ENCODE results near the gene NDC1.
"Not testable (repeated sequence)": the region's sequence is repeated elsewhere in the genome, so short reads cannot be mapped to it uniquely, and the experiment has no call there.

Gene NDC1

DNA sequence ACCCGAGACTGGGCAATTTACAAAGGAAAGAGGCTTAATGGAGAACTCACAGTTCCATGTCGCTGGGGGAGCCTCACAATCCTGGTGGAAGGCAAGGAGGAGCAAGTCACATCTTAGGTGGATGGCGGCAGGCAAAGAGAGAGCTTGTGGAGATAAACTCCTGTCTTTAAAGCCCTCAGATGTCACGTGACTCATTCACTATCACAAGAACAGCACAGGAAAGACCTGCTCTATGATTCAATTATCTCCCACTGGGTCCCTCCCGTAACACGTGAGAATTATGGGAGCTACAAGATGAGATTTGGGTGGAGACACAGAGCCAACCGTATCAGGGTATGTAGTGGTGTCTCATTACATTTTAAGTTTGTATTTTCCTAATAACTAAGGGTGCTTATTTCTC, 77.6 kb downstream of the NDC1 start:
- not testable (repeated sequence) for DNase-seq

DNA sequence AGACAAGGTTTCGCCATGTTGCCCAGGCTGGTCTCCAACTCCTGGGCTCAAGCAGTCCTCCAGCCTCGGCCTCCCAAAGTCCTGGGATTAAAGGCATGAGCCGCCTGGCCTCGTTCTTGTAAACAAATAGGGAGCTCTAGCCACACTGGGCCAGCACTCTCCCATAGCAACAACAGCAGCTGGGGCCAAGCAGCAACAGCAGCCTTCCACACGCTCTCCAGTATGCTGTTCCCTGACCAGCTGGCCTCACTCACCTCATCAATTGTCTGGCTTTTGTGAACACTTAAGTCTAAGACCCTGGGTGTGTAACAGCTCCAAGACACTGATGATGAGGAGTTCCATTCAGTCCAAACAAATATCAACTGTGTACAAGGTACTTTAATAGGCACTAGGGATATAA, 82.2 kb downstream of the NDC1 start:
- no peak for DNase-seq

DNA sequence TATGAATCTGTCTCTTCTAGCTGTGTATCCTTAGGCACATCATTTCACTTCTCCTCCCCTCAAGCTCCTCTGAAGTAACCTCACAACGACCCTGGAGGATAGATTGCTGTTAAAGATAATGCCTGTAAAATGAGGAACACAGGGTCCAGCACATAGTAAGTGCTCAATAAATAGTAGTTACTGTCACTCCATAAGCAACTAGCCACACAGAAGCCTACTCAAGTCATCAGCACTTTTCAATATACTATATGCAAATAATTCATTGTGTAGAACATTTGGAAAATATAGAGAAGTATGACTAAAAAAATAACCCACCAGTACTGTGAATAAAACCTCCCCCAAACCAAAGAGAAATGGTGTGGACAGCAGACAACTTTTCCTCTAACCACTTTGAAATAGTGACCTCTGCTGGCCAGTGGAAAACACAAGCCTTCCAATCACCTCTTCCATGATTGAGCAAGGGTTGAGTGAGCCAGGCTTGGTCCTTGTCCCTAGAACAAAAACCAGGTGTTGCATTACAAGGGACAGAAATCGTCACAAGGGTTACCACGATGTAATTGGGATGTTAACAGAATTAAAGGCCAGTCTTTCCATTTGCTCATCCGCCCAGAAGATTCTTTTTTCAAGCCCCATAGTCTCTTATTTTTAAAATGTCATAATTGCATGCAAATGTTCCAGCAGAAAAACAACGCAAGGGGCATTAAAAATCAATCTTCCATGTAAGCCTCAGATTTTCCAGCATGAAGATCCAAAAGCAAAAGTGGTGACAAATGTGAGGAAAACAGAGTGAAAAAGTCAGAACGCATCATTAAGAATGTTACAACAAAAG, 83.4 kb downstream of the NDC1 start:
- peak; percentile 8 for DNase-seq

DNA sequence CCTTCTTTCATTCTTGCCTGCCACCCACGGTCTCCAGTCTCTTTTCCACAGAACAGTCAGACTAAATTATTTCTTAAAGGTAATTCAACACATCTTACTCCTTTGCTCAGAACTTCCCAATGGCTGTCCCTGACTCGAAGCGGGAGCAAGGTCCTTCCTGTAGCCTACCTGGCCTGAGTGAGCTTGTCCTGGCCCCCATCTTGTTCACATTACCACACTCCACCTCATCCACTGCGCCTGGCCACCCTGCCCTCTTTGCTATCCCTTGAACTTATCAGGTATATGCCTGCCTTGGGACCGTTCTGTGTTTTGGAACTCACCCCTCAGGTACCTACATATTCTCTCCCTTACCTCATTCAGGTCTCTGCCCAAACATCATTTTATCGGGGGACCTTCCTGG, 85.8 kb downstream of the NDC1 start:
- DNase-seq = no peak

DNA sequence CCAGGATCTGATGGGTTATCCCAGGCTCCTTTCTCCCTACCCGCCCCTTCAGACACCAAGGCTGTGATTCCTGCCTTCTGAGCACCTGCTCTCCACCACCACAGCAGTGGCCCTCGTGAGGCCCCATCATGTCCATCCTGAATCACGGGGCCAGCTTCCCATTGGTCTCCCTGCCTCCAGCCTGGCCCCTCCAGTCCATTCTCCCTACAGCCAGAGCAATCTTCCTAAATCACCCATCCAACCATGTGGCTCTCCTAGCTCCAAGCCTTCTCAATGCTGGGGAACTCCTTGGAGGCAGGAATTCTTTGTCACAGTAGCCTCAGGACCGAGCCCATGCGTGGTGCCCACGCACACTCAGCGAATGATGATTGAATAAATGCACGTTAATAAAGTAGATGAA, 90.3 kb downstream of the NDC1 start:
- no peak for DNase-seq

DNA sequence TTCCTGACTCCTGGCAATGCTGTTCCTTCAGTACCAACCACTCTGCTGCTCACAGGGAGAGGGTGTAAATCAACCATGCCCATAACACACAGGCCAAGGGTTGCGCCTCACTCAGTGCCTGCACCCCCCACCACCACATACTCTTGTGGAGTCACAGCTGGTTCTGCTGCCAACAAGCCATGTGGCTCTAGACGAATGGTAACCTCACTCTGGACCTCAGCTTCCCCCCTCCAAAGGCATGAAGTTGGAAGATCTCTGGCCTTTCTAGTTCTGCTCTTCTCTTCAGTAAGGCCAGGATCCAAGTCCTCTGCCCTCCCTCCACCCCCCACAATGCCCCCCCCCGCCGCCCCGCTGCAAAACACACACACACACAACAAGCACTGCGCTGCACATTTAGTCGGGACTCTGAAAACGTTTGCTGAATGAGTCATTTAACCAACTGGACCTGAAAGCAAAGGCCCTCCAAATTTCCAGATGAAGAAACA, 97.4 kb downstream of the NDC1 start:
- no peak for DNase-seq

DNA sequence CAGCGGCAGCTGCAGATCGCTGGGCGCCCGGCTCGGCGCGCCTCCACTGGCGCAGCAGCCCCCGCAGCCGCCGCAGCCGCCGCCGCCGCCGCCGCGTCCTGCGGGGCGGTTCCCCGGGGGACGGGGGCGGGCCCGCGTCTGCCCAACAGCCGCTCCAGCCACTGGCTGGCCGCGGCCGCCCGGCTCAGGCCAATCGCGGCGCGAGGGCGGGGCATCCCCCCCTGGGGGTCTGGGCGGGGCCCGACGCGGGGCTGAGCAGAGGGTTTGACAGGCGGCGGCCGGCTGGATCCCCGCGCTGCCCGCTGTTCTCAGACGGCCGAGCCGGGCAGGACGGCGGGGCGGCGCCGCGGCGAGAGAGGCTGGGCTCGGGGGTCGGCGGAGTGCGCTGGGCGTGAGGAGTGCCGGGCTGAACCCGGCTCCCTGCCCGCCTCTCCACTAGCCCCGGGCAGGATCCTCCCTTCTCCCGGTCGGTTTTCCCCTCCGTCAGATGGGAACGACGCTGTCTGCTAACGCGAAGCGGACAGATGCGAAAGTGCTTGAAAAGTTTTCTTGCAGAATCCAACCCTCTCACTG, 98.9 kb downstream of the NDC1 start, which contains the start of gene GLIS1:
Gene GLIS1, minus strand, starts transcription at position 56 of the 573 bp plus-strand sequence. CDS start 1,100 bp downstream, outside the sequence.
- DNase-seq = peak; percentile 66

DNA sequence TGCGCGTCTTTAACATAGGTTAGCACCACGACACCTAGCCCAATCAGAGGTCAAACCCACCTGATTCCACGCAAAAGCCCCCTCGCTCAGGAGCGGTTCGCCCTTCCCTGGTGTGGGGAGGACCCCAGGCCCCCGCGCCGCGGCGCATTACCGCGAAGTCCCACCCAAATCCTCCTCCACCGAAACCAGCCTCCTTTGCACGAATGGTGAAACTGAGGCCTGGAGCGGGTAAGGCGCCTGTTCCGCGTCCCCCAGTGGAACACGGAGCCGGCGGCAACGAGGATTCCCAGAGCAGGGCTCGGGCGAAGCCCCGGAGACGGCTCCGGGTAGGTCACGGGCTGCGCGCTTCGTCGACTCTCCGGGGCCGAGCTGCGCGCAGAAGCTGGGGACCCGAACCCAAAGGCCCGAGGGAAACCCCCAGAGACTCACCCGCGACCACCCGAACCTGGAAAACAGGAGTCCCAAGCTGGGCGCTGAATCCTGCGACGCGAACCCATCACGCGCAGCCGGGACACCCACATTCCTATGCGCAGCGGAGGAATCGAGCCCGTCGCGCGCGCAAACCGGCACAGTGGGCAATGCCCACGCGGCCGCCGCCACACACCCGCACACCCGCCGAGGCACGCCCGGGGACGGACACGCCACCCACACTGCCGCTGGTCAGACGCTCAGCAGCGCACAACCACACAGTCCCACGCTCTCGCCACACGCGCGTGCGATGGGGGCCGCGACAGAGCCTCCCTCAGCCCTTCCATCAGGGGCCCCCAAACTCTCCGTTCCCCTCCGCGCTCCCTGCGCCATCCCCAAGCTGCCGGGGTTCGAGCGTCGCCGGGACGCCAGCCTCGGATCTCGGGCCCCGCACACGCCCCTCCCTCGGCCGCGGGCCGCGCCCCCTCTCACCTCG, 99.6 kb downstream of the NDC1 start:
- DNase-seq = no peak

DNA sequence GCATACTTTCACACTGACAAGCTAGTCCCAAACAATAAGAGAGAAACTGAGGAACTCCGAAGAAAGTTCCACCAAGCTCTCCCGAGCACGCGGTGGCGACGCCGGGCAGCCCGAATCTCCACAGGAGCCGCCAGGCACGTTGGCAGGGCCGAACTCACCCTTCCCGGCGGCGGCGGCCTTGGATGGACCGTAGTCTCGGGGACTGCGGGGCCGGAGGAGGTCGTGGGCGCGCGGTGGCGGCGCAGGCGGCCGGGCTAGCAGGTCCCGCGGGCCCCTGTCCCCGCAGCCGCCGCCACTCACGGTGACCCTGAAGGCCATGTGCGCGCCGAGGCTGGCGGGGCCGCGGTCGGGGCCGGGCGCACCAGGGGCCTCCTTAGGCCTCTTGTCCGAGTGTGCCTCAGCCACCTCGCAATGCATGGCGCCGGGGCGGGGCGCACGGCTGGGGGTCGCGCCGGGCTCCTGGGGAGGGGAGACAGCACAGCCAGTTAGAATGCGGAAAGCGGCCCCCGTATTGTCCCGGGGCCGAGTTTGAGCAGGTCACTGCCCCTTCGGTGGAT, 100.4 kb downstream of the NDC1 start:
- no peak for DNase-seq

DNA sequence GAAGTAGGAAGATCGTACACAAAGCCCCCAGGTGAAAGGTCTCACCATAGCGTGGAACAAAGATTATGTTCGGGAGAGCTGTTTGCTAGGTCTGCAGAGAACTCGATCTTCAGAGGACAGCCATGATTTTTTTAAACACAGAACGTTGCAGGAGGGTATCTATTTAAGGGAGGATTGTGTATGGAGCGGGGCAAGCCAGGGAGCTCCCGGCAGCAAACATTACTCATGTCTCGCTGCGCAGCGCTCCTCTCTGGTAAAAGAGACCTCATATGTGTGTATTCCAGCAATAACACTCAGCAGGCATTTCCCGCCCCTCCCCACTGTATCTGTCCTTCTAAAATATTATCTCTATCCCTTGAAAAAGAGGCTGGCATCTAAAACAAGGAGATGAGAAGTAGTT, 101.8 kb downstream of the NDC1 start:
- no peak for DNase-seq

DNA sequence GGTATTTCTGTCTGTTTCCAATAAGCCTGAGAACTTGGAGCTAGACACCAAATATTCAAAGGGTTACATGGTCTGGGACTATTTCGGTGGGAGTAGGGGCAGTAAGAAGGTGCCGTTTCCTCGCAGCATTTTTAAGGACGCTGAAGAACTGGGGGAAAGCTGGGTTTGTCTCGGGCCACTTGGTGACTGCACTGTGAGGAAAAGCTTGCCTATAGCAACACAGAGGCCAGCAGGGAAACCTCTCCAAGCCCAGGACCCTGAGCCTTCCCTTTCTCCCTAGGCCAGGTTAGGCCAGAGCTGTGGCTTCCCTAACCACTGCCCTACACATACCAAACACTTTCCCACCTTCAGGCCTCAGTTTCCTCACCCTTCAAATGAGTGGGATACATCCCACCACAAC, 102.4 kb downstream of the NDC1 start:
- DNase-seq = no peak

DNA sequence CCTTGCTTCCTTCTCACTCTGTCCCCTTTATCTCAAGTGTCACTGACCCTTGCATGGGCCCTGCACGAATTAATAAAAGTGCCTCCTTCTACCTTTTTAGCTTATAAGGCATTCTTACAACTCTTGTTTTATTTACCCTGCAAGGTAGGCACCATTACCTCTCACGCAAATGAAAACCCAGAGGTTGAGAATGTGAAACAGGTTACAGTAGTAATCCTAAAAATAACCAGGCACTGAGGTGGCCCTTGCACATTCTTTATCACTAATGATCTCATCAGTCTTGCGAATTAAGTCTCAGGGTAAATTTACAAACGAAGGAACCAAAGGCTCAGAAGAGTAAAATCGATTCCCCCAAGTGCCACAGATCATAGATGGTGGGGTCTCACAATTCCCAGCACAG, 102.8 kb downstream of the NDC1 start:
- no peak for DNase-seq

DNA sequence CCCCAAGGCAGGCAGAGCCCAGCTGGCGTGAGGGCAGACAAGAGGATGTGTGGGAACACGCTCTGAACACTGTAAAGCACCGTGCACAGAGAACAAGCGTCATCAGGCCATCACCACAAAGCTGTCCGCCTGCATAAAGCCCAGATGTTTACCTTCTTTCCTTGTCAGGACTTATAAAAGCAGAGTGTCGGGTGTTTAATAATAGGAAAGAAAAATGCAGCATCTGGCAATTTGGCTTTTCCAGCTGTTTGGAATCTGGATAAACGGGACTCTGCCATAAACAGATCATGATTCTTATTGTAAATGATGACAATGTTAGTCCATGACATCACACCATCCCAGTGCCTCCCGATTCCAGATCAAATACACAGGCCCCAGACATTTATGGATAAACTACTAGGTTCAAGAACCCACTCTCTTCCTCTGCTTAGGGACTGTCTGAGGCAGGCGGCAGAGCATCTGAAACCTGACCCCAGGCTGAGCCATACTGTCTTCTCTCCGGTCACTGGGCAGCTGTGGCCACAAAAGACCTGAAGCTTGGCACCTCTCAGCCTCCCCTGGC, 103.4 kb downstream of the NDC1 start:
- peak; percentile 7 for DNase-seq

DNA sequence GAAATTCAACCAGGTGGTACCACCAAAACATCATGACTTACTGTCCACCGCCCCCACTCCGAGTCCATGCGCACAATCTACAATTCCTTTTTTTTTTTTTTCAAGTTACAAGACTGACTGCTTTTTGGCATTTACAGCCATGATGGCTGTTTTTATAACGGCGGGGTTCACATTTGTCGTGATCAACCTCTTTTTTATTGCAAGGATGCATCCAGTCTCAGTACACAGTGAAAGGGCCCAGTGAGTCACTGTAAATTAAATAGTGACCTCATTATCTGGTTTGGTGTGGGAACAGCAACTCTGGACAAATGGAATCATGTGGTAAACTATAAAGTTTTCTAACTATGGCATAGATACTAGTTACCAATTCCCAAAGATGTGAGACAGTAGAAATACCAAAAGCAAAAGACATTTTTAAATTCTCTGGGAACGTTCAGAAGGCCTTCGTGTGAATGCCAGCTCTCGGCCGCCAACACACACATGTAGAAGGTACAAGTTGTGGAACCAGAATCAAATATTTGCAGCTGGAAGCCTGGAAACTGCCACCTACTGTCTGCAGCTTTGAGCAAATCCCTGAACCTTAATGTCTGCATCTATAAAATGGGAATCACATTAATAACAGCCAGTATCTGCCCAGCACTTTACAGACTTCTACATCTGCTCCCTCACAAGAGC, 104.0 kb downstream of the NDC1 start:
- DNase-seq = no peak

DNA sequence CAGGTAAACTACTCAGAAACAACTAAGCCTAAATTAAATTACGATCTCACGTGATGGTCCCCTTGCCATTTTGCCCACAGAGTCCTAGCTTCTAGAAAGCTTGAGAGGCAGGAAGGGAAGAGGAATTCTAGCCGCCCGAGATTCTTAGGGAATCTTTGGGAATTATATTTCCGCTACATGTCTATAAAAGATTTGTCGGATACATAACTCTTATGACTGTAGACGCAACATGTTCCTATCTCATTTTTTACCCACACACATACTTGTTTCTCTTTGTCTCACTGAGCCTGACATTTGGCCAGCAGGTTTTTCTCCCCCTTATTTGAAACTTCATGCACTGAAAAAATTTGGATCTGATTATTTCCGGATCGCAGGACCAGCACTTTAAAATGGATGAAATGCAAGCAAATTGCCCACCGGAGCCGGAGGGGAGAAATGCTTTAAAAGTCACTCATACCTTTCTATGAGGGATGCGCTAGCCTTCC, 104.6 kb downstream of the NDC1 start:
- DNase-seq = no peak

DNA sequence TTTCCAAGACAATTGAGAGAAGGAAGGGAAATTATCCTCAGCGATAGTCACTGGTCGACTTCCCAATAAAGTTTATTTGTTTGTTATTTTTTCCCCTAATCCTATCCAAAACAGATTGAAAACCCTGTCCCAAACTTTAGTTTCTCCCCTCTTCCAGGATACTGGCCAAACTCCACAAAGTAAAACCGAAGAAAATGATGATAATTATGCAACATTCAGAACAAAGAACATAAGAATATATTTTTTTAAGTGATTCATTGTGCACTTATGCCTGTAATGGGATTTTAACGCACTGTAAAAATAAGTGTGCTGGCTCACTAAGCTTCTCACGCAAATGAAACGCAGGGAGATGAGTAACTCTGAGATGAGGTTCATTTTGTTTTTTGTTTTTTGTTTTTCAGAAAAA, 105.2 kb downstream of the NDC1 start:
- no peak for DNase-seq

DNA sequence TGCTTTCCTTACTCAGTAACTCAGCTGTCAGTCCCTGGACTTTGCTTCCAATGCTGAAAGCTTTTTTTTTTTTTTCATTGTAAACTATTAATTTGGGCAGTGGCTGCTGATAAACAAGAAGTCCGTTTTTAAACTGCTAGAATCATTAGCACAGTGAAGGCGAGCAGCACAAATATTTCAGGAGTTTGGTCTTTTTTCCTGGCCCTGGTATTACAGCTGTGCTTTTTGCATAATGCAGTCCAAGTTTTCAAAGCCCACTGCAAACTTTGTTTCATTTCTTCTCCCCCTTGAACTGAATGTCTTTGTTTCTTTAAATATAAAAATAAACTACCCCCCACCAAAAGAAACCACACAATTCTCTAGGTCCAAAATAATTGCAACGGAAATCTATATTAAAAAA, 105.7 kb downstream of the NDC1 start:
- no peak for DNase-seq

DNA sequence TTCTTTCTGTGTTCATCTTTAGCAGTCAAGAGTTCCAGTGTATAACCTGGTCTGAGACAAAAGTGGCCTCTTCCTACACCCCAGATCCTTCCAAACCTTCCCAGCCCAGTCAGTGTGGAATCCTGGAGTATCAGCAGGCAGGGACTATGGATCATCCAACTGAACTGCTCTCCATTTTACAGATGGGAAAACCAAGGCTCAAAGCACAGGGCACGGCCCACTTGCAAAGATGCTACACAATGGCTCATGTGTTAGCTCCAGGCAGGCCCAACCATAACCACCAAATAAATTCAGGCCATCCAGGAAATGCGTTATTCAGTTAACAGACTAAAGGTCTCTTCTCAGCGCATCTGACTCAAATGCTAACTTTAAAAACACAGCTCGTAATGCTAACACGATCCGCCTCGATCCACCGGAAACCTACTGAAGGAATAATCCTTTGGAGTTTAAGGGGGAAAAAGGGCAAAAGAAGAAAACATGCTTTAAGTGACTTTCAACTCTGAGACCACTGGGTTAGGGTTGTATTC, 106.3 kb downstream of the NDC1 start:
- DNase-seq = no peak

DNA sequence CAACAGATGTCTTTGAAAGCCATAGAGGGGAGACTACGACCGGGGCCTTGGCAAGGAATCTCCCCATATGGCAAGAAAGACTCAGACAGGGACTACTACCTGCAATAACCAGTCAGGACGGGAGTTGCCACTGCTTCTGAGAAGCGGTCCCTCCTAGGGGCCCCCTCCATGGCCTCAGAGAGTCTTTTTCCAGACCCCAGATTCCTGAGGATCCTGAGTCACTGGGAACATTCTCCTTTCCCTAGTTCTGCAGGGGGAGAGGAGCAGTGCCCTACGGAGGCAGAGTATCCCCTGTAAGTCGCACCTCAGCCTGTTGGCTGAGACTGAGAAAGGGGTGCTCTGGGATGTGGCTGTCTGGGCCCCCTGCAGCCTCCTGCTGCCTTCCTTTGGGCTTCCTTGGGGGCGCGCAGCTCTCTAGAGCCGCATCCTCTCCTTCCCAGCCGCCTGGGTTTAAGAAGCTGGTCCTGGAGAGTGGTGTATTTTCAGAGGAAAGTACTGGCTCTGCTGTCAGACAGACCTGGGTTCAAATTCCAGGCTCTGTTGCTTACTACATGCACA, 107.0 kb downstream of the NDC1 start:
- DNase-seq = no peak

DNA sequence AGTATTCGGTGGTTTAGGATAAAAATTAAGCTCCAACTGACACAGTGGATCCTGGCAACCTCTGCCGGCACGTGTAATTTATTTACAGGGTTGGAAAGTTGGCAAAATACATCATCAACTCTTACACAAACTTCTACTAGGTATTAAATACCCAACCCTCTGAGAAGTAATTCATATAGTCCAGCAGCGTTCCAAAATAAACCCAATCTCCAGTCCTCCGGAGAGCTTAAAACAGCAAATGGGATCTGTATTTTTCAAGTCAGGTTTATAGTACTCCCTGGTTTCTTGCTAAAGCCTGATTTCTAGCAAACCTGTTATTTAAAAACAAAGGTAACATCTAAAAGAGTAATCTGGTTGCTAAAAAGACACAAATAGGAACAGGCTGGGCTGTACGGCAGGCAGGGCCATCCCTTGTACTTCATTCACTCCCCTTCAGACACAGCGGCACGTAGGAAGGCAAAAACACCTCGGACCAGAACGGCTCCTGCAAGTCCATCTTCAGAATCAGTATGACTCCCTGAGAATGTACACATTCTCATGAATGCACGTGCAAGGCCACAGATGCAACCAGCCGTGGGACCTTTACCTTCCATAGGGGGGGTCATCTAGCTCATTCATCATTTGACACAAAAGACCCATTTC, 107.8 kb downstream of the NDC1 start:
- DNase-seq = no peak
